HepG2 (cell line): ENCODE data around the gene MPP3. TPM values are rescaled to one million over a fixed set of nuclear protein-coding genes. Genes with fewer than 3 reads are reported as not detected.

Experiments
- ARHGAP35 ChIP-seq: sonication (generic); formaldehyde crosslinking; IDR thresholded peaks from 2 replicates; pipeline ENCODE4 v1.9.0; 2022; ENCODE audit warnings: mild to moderate bottlenecking, inconsistent platforms, moderate library complexity, missing genetic modification reagents, borderline replicate concordance
- ARNTL ChIP-seq: sonication (generic); formaldehyde crosslinking; IDR thresholded peaks from 2 replicates; pipeline ENCODE4 v1.4.0; 2020; ENCODE audit warnings: mild to moderate bottlenecking, missing genetic modification reagents
- ATF7 ChIP-seq, 2 experiments: fragments of 450-650 bp in 1 of 2; sonication (generic) in 1 of 2; formaldehyde crosslinking in 1 of 2; IDR thresholded peaks; 2 replicates each; pipeline versions ENCODE4 v1.4.0 to v1.6.1; 2016 to 2020; ENCODE audit warnings: antibody characterized with exemption in 1 of 2, mild to moderate bottlenecking in 1 of 2, missing genetic modification reagents in 1 of 2
- FOXA1 ChIP-seq, 2 experiments: fragments of 450-650 bp in 1 of 2; sonication (generic) in 1 of 2; formaldehyde crosslinking in 1 of 2; IDR thresholded peaks; 2 replicates each; pipeline versions ENCODE4 v1.4.0 to v1.6.1; 2016 to 2020; ENCODE audit warnings: missing genetic modification reagents in 1 of 2
- FOXA3 ChIP-seq: IDR thresholded peaks from 2 replicates; pipeline ENCODE4 v1.6.1; 2016; ENCODE audit warnings: missing genetic modification reagents, missing compliant biosample characterization
- NFKB2 ChIP-seq: sonication (generic); formaldehyde crosslinking; IDR thresholded peaks from 2 replicates; pipeline ENCODE4 v1.4.0; 2020; ENCODE audit warnings: missing genetic modification reagents, borderline replicate concordance
- PCBP2 ChIP-seq: fragments of 200-400 bp; formaldehyde crosslinking; optimal IDR thresholded peaks from 2 replicates; pipeline ENCODE3; 2018; ENCODE audit warnings: low read length, low read depth; ENCODE audit not compliant: poor library complexity, severe bottlenecking
- PHF21A ChIP-seq: sonication (generic); formaldehyde crosslinking; IDR thresholded peaks from 2 replicates; pipeline ENCODE4 v1.5.0; 2020; ENCODE audit warnings: mild to moderate bottlenecking, missing genetic modification reagents
- SOX13 ChIP-seq, 3 experiments: fragments of 450-650 bp in 1 of 3; sonication (generic) in 1 of 3; formaldehyde crosslinking in 1 of 3; IDR thresholded peaks in 2 of 3; conservative IDR thresholded peaks in 1 of 3; 2 replicates each; pipeline versions ENCODE4 v1.5.0 to v1.6.1; 2016 to 2020; ENCODE audit warnings: antibody characterized with exemption in 1 of 3, mild to moderate bottlenecking in 1 of 3, missing compliant biosample characterization in 1 of 3, missing genetic modification reagents in 1 of 3, moderate library complexity in 1 of 3
- ZBTB10 ChIP-seq: sonication (generic); formaldehyde crosslinking; IDR thresholded peaks from 2 replicates; pipeline ENCODE4 v1.4.0; 2020; ENCODE audit warnings: missing genetic modification reagents, borderline replicate concordance
- ZIK1 ChIP-seq: sonication (generic); formaldehyde crosslinking; IDR thresholded peaks from 2 replicates; pipeline ENCODE4 v1.5.0; 2020; ENCODE audit warnings: mild to moderate bottlenecking, low read depth, missing genetic modification reagents, borderline replicate concordance
- ZKSCAN5 ChIP-seq: sonication (generic); formaldehyde crosslinking; IDR thresholded peaks from 2 replicates; pipeline ENCODE4 v1.5.1; 2020; ENCODE audit warnings: mild to moderate bottlenecking, missing genetic modification reagents
- ZNF160 ChIP-seq: sonication (generic); formaldehyde crosslinking; IDR thresholded peaks from 2 replicates; pipeline ENCODE4 v1.8.0; 2022; ENCODE audit warnings: mild to moderate bottlenecking, inconsistent platforms, missing genetic modification reagents
- ZNF230 ChIP-seq: sonication (generic); formaldehyde crosslinking; IDR thresholded peaks from 2 replicates; pipeline ENCODE4 v1.4.0; 2020; ENCODE audit warnings: mild to moderate bottlenecking, missing genetic modification reagents
- ZNF30 ChIP-seq: sonication (generic); formaldehyde crosslinking; IDR thresholded peaks from 2 replicates; pipeline ENCODE4 v1.5.0; 2020; ENCODE audit warnings: mild to moderate bottlenecking, missing genetic modification reagents
- ZNF343 ChIP-seq: sonication (generic); formaldehyde crosslinking; IDR thresholded peaks from 2 replicates; pipeline ENCODE4 v1.4.0; 2020; ENCODE audit warnings: mild to moderate bottlenecking, missing genetic modification reagents
- ZNF510 ChIP-seq: sonication (generic); formaldehyde crosslinking; IDR thresholded peaks from 2 replicates; pipeline ENCODE4 v1.4.0; 2020; ENCODE audit warnings: low read depth, mild to moderate bottlenecking, missing genetic modification reagents
- ZNF543 ChIP-seq: sonication (generic); formaldehyde crosslinking; IDR thresholded peaks from 2 replicates; pipeline ENCODE4 v1.4.0; 2020; ENCODE audit warnings: mild to moderate bottlenecking, missing genetic modification reagents
- ZNF609 ChIP-seq: sonication (generic); formaldehyde crosslinking; IDR thresholded peaks from 2 replicates; pipeline ENCODE4 v1.4.0; 2020; ENCODE audit warnings: mild to moderate bottlenecking, missing genetic modification reagents, borderline replicate concordance
- ZNF7 ChIP-seq: IDR thresholded peaks from 2 replicates; pipeline ENCODE4 v1.6.1; 2016; ENCODE audit warnings: missing biosample characterization, missing genetic modification reagents
- polyA plus RNA-seq, 8 experiments: library from polyadenylated mRNA; depleted of rRNA in 3 of 8; stranded (reverse) in 7 of 8; unstranded in 1 of 8; fragments of >200 nt; fragmentation: Illumina TruSeq in 4 of 8; extraction: Trizol in 4 of 8; gene quantifications; 2 replicates each; pipeline versions ENCODE4 v1.2.1 to v1.2.3, GENCODE V29; 2011 to 2016; ENCODE audit warnings: low read depth in 4 of 8, missing spikeins in 1 of 8, mixed read lengths in 1 of 8; ENCODE audit not compliant: insufficient read depth in 1 of 8
- total RNA-seq, 5 experiments: library from RNA; depleted of rRNA; stranded (reverse); fragments of >200 nt; fragmentation: Illumina TruSeq; extraction: Trizol; gene quantifications; 2 replicates each; pipeline ENCODE4 v1.2.3, GENCODE V29; 2016; ENCODE audit warnings: low read depth in 1 of 5

Gene MPP3
- total and polyA plus RNA-seq, 2 of the 13 experiments (the other 11 are each of a cell fraction or from before 2014, with no cell fraction given), result 0.91 to 1.8 TPM

GRCh38 chr17:43772877-43773648 is 59.9 kb downstream of the MPP3 start (continued):
- TF ChIP-seq SOX13 (IDR thresholded peaks at IDR 0.05) (0 out of 2 replicates have a peak, but pooled peaks have one; percentile 10), SOX13 (CRISPR knock-in tag; conservative IDR thresholded peaks at IDR 0.05 in 1 of 2, IDR thresholded peaks at IDR 0.05 in 1 of 2) (peak in 1 of 2 experiments; percentile 56; a peak in 1 of 4 replicates), ZIK1 (CRISPR knock-in tag) (no peak), FOXA3 (CRISPR knock-in tag) (peak; percentile 75), ZNF230 (0 out of 2 replicates have a peak, but pooled peaks have one; percentile 18), PCBP2 (peak; percentile 17), ZNF543 (CRISPR knock-in tag) (peak; percentile 45; the same call in 1 of the 2 replicates), ZNF7 (CRISPR knock-in tag) (no peak), ARNTL (0 out of 2 replicates have a peak, but pooled peaks have one; percentile 47), ATF7 (IDR thresholded peaks at IDR 0.05) (no peak), ATF7 (CRISPR knock-in tag; IDR thresholded peaks at IDR 0.05) (no peak), ZNF510 (CRISPR knock-in tag) (0 out of 2 replicates have a peak, but pooled peaks have one; percentile 51), ZNF609 (0 out of 2 replicates have a peak, but pooled peaks have one; percentile 19), ZNF30 (no peak), ZNF160 (CRISPR knock-in tag) (0 out of 2 replicates have a peak, but pooled peaks have one; percentile 36), ZBTB10 (CRISPR knock-in tag) (no peak), FOXA1 (IDR thresholded peaks at IDR 0.05) (no peak), FOXA1 (CRISPR knock-in tag; IDR thresholded peaks at IDR 0.05) (peak; percentile 78), ARHGAP35 (CRISPR knock-in tag) (no peak), ZKSCAN5 (CRISPR knock-in tag) (peak; percentile 93), PHF21A (no peak), ZNF343 (CRISPR knock-in tag) (0 out of 2 replicates have a peak, but pooled peaks have one; percentile 31), NFKB2 (CRISPR knock-in tag) (0 out of 2 replicates have a peak, but pooled peaks have one; percentile 63)
